ENCODE results near the gene KIFC1.

- TF ChIP-seq CTCF (conservative IDR thresholded peaks at IDR 0.05; ENCODE audit: low read depth, low read length) (no peak), EZH2 (IDR thresholded peaks at IDR 0.05; ENCODE audit: borderline replicate concordance, low read depth, low read length, poor library complexity, severe bottlenecking) (no peak)
These were observed 24.5 kb upstream of the KIFC1 start for GRCh38 chr6:33367009-33367714.
